ENCODE measurements around the gene RAB3A.
A peak's percentile ranks its signal among the peaks of the same experiment; 100 is the strongest.

Gene RAB3A

GRCh38 chr19:18197941-18198340 lies 5.9 kb downstream of the RAB3A start:
- no peak for TF ChIP-seq CTCF (IDR thresholded peaks at IDR 0.05; ENCODE audit: insufficient read depth, low read depth, low read length, missing control alignments)
- DNase-seq (ENCODE audit: low read depth) = no peak
- H3K4me3 ChIP-seq (ENCODE audit: low read depth, low read length) = no peak overlapping the region

- H3K4me3 ChIP-seq (ENCODE audit: low read depth, low read length) = no peak overlapping the region
- no peak for DNase-seq (ENCODE audit: low read depth)
- TF ChIP-seq CTCF (IDR thresholded peaks at IDR 0.05; ENCODE audit: insufficient read depth, low read depth, low read length, missing control alignments) = no peak
Measured at GRCh38 chr19:18197306-18197705, 6.5 kb downstream of the RAB3A start.

GRCh38 chr19:18196511-18196845 lies 7.4 kb downstream of the RAB3A start:
- no peak overlapping the region for H3K4me3 ChIP-seq (ENCODE audit: low read depth, low read length)
- TF ChIP-seq CTCF (IDR thresholded peaks at IDR 0.05; ENCODE audit: insufficient read depth, low read depth, low read length, missing control alignments) = no peak
- no peak for DNase-seq (ENCODE audit: low read depth)

GRCh38 chr19:18194554-18195238 lies 9.1 kb downstream of the RAB3A start:
- peak; percentile 60 for DNase-seq (ENCODE audit: low read depth)
- no peak for TF ChIP-seq CTCF (IDR thresholded peaks at IDR 0.05; ENCODE audit: insufficient read depth, low read depth, low read length, missing control alignments)
- H3K4me3 ChIP-seq (ENCODE audit: low read depth, low read length) = peak overlapping the region; percentile 58

- TF ChIP-seq CTCF (IDR thresholded peaks at IDR 0.05; ENCODE audit: insufficient read depth, low read depth, low read length, missing control alignments) = no peak
- peak overlapping the region; percentile 58 for H3K4me3 ChIP-seq (ENCODE audit: low read depth, low read length)
- no peak for DNase-seq (ENCODE audit: low read depth)
Measured at GRCh38 chr19:18194181-18194530, 9.7 kb downstream of the RAB3A start.

GRCh38 chr19:18193388-18194180 lies 10.3 kb downstream of the RAB3A start:
- peak overlapping the region; percentile 58 for H3K4me3 ChIP-seq (ENCODE audit: low read depth, low read length)
- DNase-seq (ENCODE audit: low read depth) = no peak
- no peak for TF ChIP-seq CTCF (IDR thresholded peaks at IDR 0.05; ENCODE audit: insufficient read depth, low read depth, low read length, missing control alignments)
